OCI-LY3 (cell line): Measurements from ENCODE around the gene MTUS2.

Experiments used
- H2AFZ ChIP-seq: fragments of 200-600, 300-600 bp; shearing (Covaris generic); 2 replicates; pipeline ENCODE4 v1.6.0; 2014; ENCODE audit warnings: antibody characterized with exemption, low read depth, low read length
- H3K27ac ChIP-seq: fragments of 200-600, 300-600 bp; sonication (generic); 2 replicates; pipeline ENCODE4 v1.5.1; 2014; ENCODE audit warnings: mild to moderate bottlenecking, low read length, moderate library complexity, mixed read lengths
- H3K27me3 ChIP-seq: fragments of 200-600, 300-600 bp; sonication (generic); 2 replicates; pipeline ENCODE4 v1.6.1; 2014; ENCODE audit warnings: low read depth, low read length, mixed read lengths
- H3K36me3 ChIP-seq: fragments of 200-600, 300-600 bp; sonication (generic); replicated peaks from 2 replicates; pipeline ENCODE3; 2014; ENCODE audit warnings: low read depth, low read length, mixed read lengths
- H3K4me1 ChIP-seq: fragments of 300-600, 200-600 bp; sonication (generic); 2 replicates; pipeline ENCODE4 v1.6.1; 2014; ENCODE audit warnings: low read length, mixed read lengths
- H3K4me2 ChIP-seq: fragments of 200-600, 300-600 bp; sonication (generic); 2 replicates; pipeline ENCODE4 v1.6.1; 2014; ENCODE audit warnings: low read length, mixed read lengths
- H3K4me3 ChIP-seq: fragments of 300-600, 200-600 bp; sonication (generic); 2 replicates; pipeline ENCODE4 v1.5.1; 2014; ENCODE audit warnings: antibody characterized with exemption, mild to moderate bottlenecking, low read length, moderate library complexity
- H3K79me2 ChIP-seq: fragments of 300-600, 200-600 bp; shearing (Covaris generic); 2 replicates; pipeline ENCODE4 v1.6.1; 2014; ENCODE audit warnings: mild to moderate bottlenecking, low read length, mixed read lengths
- H3K9ac ChIP-seq: fragments of 300-600, 200-600 bp; shearing (Covaris generic); 2 replicates; pipeline ENCODE4 v1.6.0; 2014; ENCODE audit warnings: mild to moderate bottlenecking, low read length, moderate library complexity
- H3K9me3 ChIP-seq: fragments of 200-600, 300-600 bp; shearing (Covaris generic); 2 replicates; pipeline ENCODE4 v1.6.1; 2014; ENCODE audit warnings: low read length, mixed read lengths; ENCODE audit not compliant: insufficient read depth
- H4K20me1 ChIP-seq: fragments of 200-600, 300-600 bp; sonication (generic); 2 replicates; pipeline ENCODE4 v1.6.1; 2016; ENCODE audit warnings: low read length, mixed read lengths; ENCODE audit not compliant: insufficient read depth
- EZH2phosphoT487 ChIP-seq: fragments of 200-600 bp; shearing (Covaris generic); IDR thresholded peaks from 2 replicates; pipeline ENCODE4 v1.6.1; 2018; ENCODE audit warnings: antibody characterized with exemption, mixed run types, low read depth
- TF ChIP-seq, protein P1 (sequence below): fragments of 200-600, 300-600 bp; sonication (generic); IDR thresholded peaks from 2 replicates; pipeline ENCODE4 v1.5.1; 2014; ENCODE audit warnings: antibody characterized with exemption, low read length, low read depth

MTUS2 gene

DNA sequence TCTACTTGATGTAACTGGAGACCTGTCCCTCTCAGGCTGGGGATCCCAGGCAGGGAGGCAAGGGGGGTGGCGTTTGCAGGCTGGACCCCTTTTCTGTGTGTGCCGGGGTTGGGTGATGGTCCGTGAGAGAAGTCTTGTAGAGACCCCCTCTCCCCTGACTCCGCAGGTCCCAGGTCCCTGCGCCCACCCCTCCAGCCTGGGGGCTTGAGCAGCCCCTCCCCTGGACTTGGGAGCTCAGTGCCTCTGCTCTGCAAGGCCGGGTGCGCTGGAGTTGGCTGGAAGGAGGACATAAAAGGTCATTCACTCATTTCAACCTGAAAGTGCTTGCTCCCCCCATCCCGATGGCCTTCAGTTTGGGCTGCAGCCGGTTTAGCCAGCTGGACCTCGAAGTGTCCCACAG is 685.8 kb downstream of the MTUS2 start:
- peaks cover 14% of the 10 kb centered on the region for H3K36me3 ChIP-seq
- H2AFZ ChIP-seq: no peak overlapping the region
- H3K4me1 ChIP-seq: peaks cover 21% of the 10 kb centered on the region
- TF ChIP-seq, protein P1, sequence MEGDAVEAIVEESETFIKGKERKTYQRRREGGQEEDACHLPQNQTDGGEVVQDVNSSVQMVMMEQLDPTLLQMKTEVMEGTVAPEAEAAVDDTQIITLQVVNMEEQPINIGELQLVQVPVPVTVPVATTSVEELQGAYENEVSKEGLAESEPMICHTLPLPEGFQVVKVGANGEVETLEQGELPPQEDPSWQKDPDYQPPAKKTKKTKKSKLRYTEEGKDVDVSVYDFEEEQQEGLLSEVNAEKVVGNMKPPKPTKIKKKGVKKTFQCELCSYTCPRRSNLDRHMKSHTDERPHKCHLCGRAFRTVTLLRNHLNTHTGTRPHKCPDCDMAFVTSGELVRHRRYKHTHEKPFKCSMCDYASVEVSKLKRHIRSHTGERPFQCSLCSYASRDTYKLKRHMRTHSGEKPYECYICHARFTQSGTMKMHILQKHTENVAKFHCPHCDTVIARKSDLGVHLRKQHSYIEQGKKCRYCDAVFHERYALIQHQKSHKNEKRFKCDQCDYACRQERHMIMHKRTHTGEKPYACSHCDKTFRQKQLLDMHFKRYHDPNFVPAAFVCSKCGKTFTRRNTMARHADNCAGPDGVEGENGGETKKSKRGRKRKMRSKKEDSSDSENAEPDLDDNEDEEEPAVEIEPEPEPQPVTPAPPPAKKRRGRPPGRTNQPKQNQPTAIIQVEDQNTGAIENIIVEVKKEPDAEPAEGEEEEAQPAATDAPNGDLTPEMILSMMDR: no peak
- no peak for TF ChIP-seq EZH2phosphoT487
- no peak overlapping the region for H3K4me3 ChIP-seq
- no peak overlapping the region for H3K4me2 ChIP-seq
- no peaks in the 10 kb centered on the region for H3K9me3 ChIP-seq
- H4K20me1 ChIP-seq: peaks cover 8% of the 10 kb centered on the region; the same call in 1 of the 2 replicates
- no peak overlapping the region for H3K27ac ChIP-seq
- H3K79me2 ChIP-seq: no peaks in the 10 kb centered on the region
- no peak overlapping the region for H3K9ac ChIP-seq
- H3K27me3 ChIP-seq: no peaks in the 10 kb centered on the region

- Histone ChIP-seq H3K4me1 (peaks cover 21% of the 10 kb centered on the region), H3K4me2 (peak overlapping the region; percentile 72), H3K27me3 (no peaks in the 10 kb centered on the region), H3K9ac (peak overlapping the region; percentile 38), H3K79me2 (no peaks in the 10 kb centered on the region), H4K20me1 (peaks cover 8% of the 10 kb centered on the region; the same call in 1 of the 2 replicates), H3K27ac (peak overlapping the region; percentile 40), H2AFZ (no peak overlapping the region), H3K4me3 (peak overlapping the region; percentile 31), H3K36me3 (peaks cover 26% of the 10 kb centered on the region), H3K9me3 (no peaks in the 10 kb centered on the region)
- TF ChIP-seq, protein P1: no peak
- TF ChIP-seq EZH2phosphoT487: no peak
Observed at GRCh38 chr13:29507356-29507755, 687.2 kb downstream of the MTUS2 start.

DNA sequence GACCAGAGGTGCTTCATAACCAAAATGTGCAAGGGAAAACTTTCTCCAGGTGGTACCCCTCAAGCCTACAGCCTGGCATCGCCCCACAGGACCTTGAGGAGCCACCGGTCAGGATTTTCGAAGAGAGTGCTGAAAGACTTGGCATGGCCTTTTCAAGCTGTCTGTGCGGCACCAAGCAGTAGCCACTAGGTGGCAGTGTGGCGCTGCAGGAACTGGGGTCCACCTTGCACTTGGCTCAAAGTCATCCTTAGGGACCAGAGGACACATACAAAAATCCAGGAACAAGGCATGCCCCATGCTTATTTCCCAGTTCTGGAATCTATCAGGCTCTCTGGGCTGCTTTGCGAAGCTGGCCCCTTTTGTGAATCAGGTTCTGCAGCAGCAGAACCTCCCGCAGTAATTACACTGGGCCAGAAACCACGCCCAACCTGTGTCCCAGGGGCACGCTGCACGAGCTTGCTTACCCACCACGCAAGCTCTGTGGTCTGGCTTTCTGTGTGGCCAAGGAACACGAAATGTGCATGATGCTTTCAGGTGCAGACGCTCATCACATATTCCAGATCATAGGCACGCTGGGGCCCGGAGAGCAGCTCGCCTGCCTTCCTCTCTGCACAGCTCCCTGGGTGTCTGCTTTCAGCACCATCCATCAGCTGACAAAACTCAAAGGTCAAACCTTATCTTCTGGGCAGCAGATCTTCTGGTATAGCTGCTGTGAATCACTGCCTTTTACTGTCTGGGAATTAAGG is 688.2 kb downstream of the MTUS2 start:
- peaks cover 35% of the 10 kb centered on the region for H3K36me3 ChIP-seq
- H3K4me2 ChIP-seq: peak overlapping the region; percentile 72
- no peak overlapping the region for H2AFZ ChIP-seq
- H3K9me3 ChIP-seq: no peaks in the 10 kb centered on the region
- peak overlapping the region; percentile 40 for H3K27ac ChIP-seq
- peaks cover 21% of the 10 kb centered on the region for H3K4me1 ChIP-seq
- H3K79me2 ChIP-seq: no peaks in the 10 kb centered on the region
- peaks cover 8% of the 10 kb centered on the region; the same call in 1 of the 2 replicates for H4K20me1 ChIP-seq
- H3K4me3 ChIP-seq: peak overlapping the region; percentile 31; the same call in 1 of the 2 replicates
- TF ChIP-seq, protein P1: peak; percentile 99
- TF ChIP-seq EZH2phosphoT487: no peak
- H3K27me3 ChIP-seq: no peaks in the 10 kb centered on the region
- peak overlapping the region; percentile 38 for H3K9ac ChIP-seq

- Histone ChIP-seq H3K36me3 (peaks cover 41% of the 10 kb centered on the region), H3K79me2 (no peaks in the 10 kb centered on the region), H3K4me2 (no peak overlapping the region), H3K9me3 (no peaks in the 10 kb centered on the region), H4K20me1 (peaks cover 8% of the 10 kb centered on the region; the same call in 1 of the 2 replicates), H3K4me3 (no peak overlapping the region), H3K27me3 (no peaks in the 10 kb centered on the region), H3K4me1 (peaks cover 25% of the 10 kb centered on the region), H3K9ac (no peak overlapping the region), H2AFZ (no peak overlapping the region), H3K27ac (no peak overlapping the region)
- TF ChIP-seq EZH2phosphoT487: no peak
- TF ChIP-seq, protein P1: no peak
Observed at GRCh38 chr13:29508876-29509252, 688.7 kb downstream of the MTUS2 start.
